ENCODE measurements around the gene ASTN2.

DNA sequence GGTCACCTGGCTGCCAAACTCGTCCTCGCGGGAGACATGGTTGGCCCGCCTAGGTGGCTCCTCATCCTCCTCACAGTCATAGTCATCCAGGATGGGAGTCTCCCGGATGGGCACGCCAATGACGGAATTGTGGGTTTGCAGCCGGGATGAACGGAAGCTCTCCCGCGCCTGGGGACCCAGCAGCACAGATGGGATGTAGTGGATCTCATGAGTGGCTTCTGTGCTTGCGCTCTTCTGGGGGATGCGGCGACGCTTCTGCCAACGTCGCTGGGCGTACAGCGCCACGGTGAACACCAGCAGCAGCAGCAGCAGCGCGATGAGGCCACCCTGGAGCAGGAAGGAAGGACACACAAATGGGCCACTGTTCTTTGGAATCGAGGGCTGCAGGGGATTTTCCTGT, 200.4 kb downstream of the ASTN2 start:
- TF ChIP-seq POLR2A (IDR thresholded peaks at IDR 0.05; ENCODE audit: low read length) (no peak), GATA1 (IDR thresholded peaks at IDR 0.05; ENCODE audit: low read depth, low read length) (no peak)

All from erythroblast (primary cell).